GM12878 (cell line): ENCODE data around the gene SELENOO. TPM values are rescaled to one million over a fixed set of nuclear protein-coding genes. Genes with fewer than 3 reads are reported as not detected.

ENCODE experiments used
- ATF2 ChIP-seq: IDR thresholded peaks from 2 replicates; pipeline ENCODE4 v1.6.1; 2012; ENCODE audit warnings: low read length, inconsistent platforms
- E2F8 ChIP-seq: fragments of 450-650 bp; IDR thresholded peaks from 2 replicates; pipeline ENCODE4 v1.6.1; 2018; ENCODE audit warnings: mild to moderate bottlenecking, low read depth, moderate library complexity; ENCODE audit not compliant: partially characterized antibody
- FOXK2 ChIP-seq: fragments of 450-650 bp; IDR thresholded peaks from 2 replicates; pipeline ENCODE4 v1.6.1; 2017; ENCODE audit warnings: mild to moderate bottlenecking, moderate library complexity
- IKZF1 ChIP-seq: fragments of 450-650 bp; conservative IDR thresholded peaks from 2 replicates; pipeline ENCODE4 v1.6.1; 2017; ENCODE audit warnings: antibody characterized with exemption, mild to moderate bottlenecking
- JUNB ChIP-seq: IDR thresholded peaks from 2 replicates; pipeline ENCODE4 v1.6.1; 2016; ENCODE audit warnings: antibody characterized with exemption, mild to moderate bottlenecking
- NFYA ChIP-seq: IDR thresholded peaks from 2 replicates; pipeline ENCODE4 v1.6.1; 2011; ENCODE audit warnings: low read depth, mild to moderate bottlenecking, low read length, improper control_type of control experiment, borderline replicate concordance
- ZNF217 ChIP-seq: fragments of 450-650 bp; IDR thresholded peaks from 2 replicates; pipeline ENCODE4 v1.6.1; 2017; ENCODE audit warnings: antibody characterized with exemption, mild to moderate bottlenecking
- polyA plus RNA-seq, 11 experiments: library from polyadenylated mRNA; depleted of rRNA in 4 of 11; unstranded in 6 of 11; stranded (reverse) in 5 of 11; fragments of >200 nt; fragmentation: Nextera tagmentation in 4 of 11; fragmentation: Illumina TruSeq in 1 of 11; extraction: Ambion mirVana in 4 of 11; extraction: Trizol in 1 of 11; gene quantifications; 1 replicate in 1 of 11; 2 replicates in 10 of 11; pipeline versions ENCODE4 v1.2.1 to v1.2.3, GENCODE V29; 2011 to 2016; ENCODE audit warnings: inconsistent platforms in 2 of 11, missing spikeins in 2 of 11, low read depth in 1 of 11
- total RNA-seq, 4 experiments: library from RNA; depleted of rRNA in 3 of 4; stranded (reverse); fragments of >200 nt in 3 of 4; fragmentation: Illumina TruSeq in 1 of 4; extraction: Trizol in 1 of 4; gene quantifications; 2 replicates each; pipeline versions ENCODE4 v1.2.1 to v1.2.3, GENCODE V29; 2013 to 2021

Gene SELENOO
- total and polyA plus RNA-seq, 10 of the 15 experiments (the other 5 are each of a cell fraction or from before 2014, with no cell fraction given) = 0.42 to 23.3 (median 3.3) TPM

GRCh38 chr22:50252082-50253045 lies 51.6 kb downstream of the SELENOO start (continued):
- TF ChIP-seq ATF2 (no peak), ZNF217 (no peak), IKZF1 (no peak), NFYA (no peak), FOXK2 (peak; percentile 56), E2F8 (no peak), JUNB (no peak)
